HG03439 (cell line): ENCODE data around the gene PHLPP1.
A peak's percentile ranks its signal among the peaks of the same experiment; 100 is the strongest.
"Not testable (repeated sequence)": the region's sequence is repeated elsewhere in the genome, so short reads cannot be mapped to it uniquely, and the experiment has no call there.

Experiments
- ATAC-seq: cut with Tn5 transposase; IDR thresholded peaks from one replicate; pipeline ENCODE4 v1.9.1; 2021; ENCODE audit warnings: mild to moderate bottlenecking, moderate library complexity; ENCODE audit not compliant: unreplicated experiment

Gene PHLPP1

DNA sequence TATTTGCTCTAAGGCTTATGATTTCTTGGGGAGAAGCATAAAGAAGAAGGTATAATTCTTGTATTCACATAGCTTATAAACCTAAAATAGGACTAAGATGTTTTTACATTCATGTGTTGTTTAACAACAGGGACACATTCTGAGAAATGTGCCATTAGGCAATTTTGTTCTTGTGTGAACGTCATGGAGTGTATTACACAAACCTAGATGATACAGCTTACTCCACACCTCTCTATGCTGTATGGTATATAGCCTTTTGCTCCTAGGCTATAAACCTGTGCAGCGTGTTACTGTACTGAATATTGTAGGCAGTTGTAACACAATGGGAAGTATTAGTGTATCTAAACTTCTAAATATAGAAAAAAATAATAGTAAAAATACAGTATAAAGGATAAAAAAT, 92.1 kb downstream of the PHLPP1 start:
- no peak for ATAC-seq

DNA sequence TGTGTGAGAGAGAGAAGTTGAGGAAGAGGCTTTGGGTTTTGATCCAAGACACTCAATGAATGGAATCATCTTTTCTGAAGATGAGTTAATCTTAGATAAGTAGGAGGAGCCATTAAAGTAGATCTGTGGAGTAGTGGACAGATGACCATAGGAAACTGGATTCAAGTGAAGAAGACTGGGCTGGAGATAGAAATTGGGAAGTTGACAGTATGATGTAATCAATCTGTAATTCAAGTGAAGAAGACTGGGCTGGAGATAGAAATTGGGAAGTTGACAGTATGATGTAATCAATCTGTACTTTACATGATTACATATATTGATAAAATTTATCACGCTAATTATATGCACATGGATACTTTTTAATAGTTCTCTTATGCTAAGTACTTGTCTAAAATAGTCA, 92.8 kb downstream of the PHLPP1 start:
- ATAC-seq = no peak

DNA sequence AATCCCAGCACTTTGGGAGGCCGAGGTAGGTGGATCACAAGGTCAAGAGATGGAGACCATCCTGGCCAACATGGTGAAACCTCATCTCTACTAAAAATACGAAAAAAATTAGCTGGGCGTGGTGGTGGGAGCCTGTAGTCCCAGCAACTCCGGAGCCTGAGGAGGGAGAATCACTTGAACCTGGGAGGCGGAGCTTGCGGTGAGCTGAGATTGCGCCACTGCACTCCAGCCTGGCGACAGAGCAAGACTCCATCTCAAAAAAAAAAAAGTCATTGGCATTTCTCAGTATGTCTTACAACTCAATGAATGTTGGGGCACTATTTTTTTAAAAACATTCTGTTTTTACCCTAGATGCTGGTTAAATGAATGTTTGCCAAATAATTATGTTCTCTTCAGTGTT, 94.1 kb downstream of the PHLPP1 start:
- not testable (repeated sequence) for ATAC-seq

DNA sequence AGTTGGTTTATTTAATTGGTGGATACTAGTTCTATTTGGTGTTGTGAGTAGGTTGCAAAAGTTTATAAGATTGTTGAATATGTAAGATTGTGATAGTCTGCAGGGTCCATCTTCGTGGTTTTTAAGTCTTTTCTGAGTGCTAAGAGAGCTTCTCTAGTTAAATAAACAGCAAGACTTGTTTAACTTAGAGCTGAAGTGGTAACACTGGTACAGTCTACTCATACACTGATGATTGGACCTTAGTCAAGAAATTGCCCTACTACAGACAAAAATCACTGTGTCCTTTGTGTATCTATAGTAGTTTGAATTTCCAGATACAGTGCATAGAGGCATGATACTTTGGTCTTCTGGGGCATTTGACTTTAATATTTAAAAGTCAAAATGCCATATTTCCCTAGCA, 94.6 kb downstream of the PHLPP1 start:
- ATAC-seq = no peak

DNA sequence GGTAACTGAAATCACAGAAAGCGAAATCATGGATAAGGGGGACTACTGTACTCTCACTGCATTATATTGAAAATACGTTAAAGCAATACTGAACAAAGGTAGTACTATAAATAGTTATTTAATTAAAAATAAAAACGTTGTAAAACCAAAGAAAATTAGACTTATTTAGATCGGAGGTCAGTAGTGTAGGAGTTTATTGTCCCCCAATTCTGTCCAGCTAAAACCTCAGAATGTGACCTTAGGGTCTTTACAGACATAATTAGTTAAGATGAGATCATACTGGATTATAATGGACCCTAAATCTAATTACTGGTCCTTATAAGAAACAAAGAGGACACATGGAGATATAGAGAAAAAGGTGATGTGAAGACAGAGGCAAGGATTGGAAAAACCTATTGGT, 95.3 kb downstream of the PHLPP1 start:
- ATAC-seq = no peak

DNA sequence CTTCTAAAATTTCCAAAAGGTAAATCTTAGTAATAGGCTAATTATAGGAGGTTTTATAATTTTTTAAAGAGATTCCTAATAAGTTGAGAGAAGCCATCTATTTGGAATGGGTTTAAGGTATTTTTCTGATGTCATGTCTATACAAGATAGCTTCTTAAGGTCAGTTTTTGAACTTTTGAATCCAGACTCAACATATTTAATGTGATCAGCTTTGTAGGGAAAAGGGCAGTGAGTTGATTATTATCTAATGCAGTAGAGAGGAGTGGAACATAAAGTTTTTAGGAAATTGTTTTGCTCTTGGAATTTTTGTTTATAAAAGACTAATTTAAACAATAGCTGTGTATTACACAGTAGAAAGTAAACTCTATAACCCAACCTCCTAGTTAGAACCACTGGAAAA, 96.3 kb downstream of the PHLPP1 start:
- no peak for ATAC-seq

DNA sequence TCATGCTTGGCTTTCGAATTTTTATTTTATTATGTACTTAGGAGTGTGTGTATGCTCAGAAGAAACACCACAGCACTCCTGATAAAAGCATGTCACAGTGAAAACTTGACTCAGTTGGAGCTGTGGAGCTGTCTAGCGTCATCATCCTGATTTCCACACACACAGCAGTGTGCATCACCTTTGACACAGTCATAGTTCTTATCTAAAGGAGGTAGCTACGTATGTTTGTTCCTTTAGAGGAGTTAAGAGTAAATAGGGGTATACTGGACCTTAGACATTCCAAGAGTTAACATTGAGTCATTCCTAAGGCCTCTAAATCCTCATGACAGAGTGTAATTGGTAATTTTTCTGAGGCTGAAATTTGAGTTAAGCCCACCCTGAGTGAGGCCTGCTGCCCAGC, 96.9 kb downstream of the PHLPP1 start:
- no peak for ATAC-seq

DNA sequence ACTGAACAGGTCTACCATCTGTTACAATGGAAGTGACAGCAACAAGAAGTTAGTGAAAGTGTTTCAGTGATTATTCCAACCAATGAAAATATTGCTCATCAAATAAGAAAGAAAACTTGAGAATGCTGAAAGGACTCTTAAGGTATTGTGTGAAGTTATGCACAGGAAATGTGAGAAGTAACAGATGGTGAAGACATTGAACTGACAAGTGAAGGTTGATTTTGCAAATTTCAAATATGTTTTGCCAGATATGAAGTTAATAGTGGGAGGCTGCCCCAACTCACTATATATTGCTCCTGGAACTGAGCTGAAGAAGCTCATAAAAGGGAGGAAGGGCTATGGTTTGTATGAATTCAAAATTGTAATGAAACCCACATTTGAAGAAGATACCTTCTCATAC, 97.5 kb downstream of the PHLPP1 start:
- no peak for ATAC-seq

DNA sequence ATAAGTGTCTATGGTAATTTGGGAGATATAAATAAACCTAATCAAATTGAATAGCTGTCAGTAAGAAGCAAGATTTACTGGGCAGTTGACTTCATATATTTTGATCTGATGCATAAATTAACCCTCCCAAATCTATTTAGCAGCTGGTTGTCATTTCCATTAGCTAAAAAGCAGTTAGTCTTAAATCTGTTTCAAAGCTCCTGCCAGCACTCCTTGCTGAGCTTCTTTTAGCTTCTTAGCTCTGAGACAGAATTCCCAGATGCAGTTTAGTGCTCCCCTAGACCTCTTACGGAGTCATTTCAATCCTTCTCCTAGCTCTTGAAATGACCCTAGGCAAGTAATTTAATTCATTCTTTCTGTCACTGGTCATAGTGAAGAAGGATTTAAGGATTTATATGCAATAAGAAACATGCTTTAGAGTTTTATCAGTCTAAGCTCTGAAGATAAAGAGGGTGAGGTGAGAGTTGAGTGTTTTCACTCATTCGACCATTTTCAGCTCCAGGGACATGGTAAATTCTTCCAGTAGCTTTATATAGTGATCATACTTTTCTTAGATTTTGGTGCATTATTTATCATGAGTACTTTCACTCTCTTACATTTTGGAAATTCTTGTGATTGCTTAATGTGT, 98.9 kb downstream of the PHLPP1 start:
- no peak for ATAC-seq

DNA sequence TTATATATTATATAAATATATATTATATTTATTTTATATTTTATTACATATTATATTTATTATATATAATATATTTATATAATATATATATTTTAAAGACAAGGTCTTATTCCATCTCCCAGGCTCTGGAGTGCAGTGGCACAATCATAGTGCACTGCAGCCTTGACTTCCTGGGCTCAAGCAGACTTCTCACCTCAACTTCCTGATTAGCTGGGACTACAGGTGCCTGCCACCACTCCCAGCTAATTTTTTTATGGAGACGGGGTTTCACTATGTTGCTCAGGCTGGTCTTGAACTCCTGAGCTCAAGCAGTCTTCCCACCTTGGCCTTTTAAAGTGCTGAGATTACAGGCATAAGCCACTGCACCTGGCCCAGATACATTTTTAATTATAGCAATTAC, 110.0 kb downstream of the PHLPP1 start:
- ATAC-seq = no peak

DNA sequence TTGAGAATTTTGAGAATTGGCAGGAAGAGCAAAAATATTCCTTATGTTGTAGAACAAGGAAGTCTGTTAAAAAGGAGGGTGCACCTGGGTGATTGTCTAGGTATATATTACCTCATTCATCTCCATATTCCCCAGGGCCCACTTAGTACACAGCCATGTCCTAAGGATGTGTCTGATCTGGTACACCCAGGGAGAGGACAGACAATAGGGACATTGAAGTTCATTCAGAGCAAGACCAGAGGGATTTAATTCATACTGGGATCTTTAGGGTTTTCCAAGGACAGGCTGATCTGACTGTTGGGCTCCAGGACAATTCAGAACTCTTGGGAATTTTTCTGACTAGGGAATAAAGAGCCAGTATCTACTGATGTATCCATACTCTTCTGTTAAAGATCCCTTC, 112.1 kb downstream of the PHLPP1 start:
- ATAC-seq = no peak

DNA sequence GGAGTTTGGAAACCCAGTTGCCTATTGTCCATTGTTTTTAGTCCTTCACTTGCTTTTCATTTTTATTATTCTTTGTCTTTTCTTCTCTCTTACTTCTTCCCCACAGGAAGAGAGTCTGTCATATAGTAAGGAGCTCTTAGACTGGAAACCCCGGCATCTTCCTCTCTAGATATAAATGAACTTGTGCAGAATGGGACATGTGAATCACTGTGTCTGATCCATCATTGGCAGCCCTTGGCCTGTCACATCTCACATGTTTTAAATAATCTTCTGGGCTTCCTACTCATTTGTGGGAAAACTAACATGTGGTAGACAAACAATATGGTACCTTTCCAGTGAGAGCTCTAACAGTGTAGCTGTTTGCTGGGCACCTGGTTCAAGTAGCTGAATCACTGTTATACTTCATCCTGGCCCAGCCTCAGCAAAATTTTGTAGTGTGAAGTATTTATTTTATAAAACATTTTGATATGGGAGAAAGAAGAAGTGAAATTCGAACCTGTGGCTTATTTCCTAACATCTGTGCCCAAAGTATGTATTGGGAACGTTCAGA, 112.8 kb downstream of the PHLPP1 start:
- ATAC-seq = no peak

DNA sequence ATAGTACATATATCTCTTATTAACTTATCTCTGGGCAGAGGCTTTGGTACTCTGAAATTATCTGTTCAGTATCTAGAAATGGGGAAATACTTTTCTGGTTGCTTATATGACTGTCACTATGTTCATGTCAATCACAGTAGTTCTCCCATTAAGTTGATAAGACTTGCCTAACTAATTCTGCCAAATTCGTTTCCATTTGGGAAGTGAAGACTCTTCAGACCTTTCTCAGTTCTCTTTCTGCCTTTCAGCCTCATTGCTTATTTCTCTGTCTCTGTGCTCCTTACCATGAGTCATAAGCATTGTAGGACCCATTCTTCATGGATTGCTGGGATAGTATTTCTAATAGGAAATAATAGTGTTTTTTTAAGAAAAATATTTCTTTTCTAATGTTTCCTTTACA, 113.5 kb downstream of the PHLPP1 start:
- no peak for ATAC-seq

DNA sequence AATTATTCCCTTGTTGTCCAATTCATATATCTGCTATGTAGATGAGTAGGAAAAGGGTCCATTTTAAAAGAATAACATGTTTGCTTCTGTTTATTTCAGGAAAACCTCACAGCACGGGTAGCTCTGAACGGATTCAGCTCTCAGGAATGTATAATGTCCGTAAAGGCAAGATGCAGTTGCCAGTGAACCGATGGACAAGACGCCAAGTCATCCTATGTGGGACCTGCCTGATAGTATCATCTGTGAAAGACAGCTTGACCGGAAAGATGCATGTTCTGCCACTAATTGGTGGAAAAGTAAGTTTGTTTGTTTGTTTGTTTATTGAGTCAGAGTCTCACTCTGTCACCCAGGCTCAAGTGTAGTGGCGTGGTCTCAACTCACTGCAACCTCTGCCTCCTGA, 114.6 kb downstream of the PHLPP1 start:
- ATAC-seq = no peak

DNA sequence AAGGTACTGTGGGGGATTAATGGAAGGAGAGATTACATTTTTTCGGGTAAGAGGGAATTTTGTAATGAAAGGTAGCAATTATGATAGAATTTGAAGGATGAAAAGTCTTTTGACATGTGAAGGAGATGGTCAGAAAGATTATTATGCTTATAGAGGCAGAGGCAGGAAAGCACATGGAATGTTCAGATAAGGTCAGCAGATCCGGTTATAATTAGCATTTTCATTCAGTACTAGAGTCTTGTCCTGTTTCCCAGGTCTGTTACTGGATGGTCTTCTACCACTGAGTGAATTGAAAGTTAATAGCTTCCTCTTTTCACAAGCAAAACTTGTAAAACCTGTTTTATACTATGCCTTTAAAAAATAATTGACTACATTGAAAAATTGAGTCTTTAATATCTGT, 116.9 kb downstream of the PHLPP1 start:
- ATAC-seq = no peak

DNA sequence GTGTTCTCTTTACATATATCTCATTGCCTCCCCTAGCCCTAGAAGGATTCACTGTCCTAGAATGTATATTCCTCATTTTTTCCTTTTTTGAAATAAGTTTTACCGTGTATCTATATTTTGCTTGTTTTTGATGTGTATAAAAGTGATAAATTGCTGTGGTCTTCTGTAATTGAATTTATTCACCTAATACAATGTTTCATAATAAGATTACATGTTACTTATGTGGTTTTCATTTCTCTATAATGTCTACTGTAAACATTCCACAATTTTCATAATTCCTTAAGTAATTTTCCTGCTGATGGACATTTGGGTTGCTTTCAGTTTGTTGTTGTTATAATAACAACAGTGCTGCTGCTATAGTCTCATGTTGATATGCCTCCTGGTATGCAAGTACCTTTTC, 118.2 kb downstream of the PHLPP1 start:
- ATAC-seq = no peak

DNA sequence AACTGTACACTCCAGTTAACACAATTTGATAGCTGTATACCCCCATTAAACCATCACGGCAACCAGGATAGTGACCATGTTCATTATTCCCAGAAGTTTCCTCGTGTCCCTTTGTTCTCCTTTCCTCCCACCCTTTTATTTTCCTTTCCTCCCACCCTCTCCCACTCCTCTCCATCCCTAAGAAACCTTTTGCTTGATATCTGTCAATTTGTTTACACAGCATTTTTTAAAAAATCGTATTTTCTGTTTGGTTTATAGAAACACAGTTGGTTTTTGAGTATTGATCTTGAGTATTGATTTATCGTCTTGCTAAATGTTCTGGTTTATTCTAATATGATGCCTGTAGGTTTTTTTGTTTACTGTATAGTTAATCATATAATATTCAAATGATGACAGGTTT, 119.4 kb downstream of the PHLPP1 start:
- ATAC-seq = no peak

DNA sequence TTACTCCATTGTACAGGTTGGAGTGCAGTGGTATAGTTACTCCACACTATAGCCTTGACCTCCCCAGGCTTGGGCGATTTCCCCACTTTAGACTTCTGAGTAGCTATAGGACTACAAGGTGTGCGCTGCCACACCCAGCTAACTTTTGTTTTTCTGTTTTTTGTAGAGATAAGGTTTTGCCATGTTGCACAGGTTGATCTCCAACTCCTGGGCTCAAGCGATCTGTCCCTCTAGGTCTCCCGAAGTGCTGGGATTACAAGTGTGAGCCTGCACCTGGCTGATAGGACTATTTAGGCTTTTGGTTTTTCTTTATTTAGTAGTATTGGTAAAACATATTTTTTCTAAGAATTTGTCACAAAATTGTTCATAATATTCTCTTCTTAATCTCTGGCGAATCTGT, 121.7 kb downstream of the PHLPP1 start:
- no peak for ATAC-seq

DNA sequence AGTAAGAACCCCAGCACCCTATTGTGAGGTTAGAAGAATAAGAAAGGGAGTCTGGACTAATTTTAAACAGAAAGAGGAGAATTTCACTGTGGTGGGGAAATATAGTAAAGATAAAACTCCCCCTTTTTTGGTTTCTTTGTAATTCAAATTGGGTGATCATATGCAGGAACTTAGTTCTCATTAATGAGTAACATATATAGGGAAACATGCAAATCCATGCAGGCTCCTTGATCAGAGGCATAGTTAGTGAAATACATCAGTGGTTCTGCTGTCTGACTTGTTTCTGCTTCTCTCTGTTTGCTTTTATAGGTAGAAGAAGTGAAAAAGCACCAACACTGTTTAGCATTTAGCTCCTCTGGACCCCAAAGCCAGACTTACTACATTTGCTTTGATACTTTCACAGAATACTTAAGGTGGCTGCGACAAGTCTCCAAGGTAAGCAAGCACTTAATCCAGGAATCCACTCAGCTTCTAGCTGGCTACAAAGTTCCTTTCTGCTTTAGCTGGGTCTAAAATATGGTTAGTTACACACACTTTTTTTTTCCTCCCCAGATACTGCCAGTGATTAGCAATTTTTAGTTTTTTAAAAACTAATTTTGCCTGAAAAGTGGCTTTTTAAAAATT, 123.2 kb downstream of the PHLPP1 start:
- peak; percentile 44 for ATAC-seq

DNA sequence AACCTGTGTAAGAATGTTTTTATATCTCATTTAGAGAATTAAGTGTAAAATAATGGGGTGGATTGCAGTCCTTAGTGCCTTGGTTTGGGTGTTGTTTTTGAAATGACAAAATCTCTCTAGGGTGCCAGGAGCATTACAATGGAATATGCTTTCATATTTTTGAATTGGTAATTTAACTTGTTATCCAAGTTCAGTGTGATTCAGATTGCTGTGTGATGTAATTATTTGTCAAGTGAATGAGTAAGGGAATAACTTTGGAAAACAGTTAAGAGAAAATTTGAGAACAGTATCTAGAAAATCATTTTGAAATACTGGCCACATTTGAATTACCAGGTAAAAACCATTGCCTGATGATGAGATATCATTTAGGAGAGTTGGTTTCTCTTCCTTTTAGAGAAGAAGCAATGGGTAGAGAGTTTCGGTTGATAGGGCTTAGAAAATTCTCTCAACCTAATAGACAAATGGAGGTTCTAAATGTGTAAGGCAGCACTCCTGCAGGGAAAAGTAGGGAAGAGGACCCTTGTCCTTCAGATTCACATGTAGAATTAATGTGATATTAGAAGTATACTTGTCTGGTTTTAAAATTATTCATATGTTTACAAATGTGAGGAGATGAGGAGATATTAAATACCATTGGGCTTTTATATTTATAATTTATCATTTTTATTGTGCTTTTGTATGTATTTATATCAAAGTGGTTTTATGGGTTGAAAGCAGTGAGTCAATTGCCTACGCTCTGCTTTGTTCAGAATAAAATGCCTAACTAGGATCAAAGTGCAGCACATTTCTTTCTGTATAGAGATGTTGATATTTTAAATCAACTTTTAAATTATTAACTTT, 124.8 kb downstream of the PHLPP1 start:
- no peak for ATAC-seq

DNA sequence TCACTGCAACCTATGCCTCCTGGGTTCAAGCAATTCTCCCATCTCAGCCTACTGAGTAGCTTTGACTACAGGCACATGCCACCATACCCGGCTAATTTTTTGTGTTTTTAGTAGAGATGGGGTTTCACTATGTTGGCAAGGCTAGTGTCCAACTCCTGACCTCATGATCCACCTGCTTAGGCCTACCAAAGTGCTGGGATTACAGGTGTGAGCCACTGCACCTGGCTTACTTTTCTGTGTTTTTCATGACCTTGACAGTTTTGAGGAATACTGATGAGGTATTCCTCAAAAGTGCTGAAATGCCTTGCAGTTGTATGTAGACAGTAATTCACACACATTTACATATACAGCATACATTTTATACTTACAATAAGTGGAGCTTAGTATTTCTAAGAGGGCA, 126.1 kb downstream of the PHLPP1 start:
- no peak for ATAC-seq

DNA sequence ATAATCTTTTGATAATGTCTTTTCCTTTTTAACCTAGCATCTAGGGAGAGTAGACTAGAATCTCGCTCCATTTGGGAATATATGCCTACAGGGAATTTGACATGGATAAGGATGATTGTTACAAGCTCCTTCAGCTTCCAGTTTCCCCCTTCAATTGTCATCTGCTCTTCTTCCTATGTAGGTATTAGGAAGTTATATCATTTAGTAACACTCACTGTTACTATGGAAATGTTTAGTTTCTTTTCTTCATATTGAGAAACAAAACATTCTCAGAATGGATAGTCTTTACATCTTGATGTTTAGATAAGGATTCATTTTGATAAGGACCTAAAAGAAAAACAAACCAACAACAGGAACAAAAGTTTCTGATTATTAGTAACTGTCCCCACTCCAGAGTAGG, 127.6 kb downstream of the PHLPP1 start:
- no peak for ATAC-seq
